ENCODE data around the gene DCST2.

The DCST2 gene

DNA sequence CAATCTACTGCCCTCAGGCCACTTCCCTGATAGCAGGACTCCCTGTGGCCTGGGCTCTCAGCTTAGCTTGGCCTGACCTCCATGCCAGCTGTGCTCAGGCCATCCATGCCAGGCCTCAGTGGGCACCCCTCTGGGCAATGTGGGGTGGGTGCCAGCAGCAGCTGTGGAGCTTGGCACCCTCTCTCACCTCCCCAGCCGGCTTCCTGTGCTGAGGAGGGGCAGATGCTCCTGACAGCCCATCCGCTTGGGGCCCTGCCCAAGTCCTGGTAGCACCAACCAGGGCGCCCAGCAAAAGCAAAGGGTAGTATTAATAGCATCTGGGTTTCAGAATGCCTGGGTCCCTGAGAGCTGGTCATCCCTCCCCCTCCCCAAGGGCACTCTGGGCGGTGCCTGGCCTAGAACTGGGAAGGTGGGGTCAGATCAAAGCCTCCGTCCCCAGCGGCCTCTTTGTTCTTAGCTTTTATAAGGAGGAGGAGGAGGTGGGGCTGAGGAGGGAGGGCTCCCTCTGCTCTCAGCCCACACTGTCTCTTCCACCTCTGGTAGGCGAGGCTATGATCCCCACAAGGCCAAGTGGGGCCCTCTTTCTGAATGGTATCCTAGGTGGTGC, 36.1 kb upstream of the DCST2 start:
- no peak for DNase-seq (ENCODE audit: low spot score)

DNA sequence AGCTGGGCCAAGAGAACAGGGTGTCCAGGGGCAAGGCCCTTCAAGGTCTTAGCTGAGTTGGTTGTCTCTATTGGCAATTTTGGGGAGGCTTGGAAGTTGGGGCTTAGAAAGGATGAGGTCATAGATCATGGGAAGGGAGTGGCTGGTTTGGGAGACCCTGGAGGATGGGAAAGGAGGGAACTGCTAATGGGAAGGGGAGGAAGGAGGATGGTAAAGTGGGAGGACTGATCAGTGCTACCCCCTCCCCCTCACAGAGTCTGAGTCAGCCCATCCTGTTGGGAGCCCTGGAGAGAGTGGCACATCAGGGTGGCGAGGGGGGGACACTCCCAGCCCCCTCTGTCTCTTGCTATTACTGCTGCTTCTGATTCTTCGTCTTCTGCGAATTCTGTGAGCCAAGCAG, 35.0 kb upstream of the DCST2 start:
- DNase-seq (ENCODE audit: low spot score): no peak

DNA sequence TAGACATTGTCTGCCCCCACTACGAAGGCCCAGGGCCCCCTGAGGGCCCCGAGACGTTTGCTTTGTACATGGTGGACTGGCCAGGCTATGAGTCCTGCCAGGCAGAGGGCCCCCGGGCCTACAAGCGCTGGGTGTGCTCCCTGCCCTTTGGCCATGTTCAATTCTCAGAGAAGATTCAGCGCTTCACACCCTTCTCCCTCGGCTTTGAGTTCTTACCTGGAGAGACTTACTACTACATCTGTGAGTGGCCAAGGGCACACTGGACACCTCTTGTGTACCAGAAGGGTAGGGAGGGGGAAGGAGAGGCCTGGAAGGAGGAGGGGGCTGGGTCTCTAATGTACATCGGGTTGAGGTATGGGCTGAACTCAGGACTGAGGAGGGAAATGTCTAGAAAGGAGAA, 33.2 kb upstream of the DCST2 start:
- DNase-seq (ENCODE audit: low spot score): no peak

DNA sequence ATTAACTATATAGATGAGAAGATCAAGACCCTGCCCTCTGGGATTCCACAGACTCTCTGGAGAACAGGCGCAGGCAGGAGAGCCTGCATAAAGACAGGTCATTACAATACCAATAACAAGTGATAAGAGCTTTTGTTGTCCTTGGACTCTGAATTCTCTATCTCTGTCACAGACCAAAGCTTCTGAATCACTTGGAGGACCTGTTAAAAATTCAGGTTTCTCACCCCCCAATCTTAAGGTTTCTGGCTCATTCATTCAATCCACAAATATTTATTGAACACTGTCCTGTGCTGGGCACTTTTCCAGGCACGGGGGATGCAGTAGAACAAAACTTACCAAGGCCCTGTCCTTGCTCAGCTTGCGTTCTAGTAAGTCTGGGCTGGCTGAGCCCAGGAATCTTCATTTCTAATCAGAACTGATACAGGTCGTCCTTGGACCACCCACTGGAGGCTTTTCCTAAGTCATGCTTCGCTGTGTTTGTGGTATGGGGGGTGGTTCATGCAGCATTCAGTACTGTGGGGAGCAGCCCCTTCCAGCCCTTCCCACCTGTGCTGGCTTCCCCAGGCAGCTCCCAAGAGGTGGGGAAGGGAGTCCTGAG, 31.4 kb upstream of the DCST2 start:
- no peak for DNase-seq (ENCODE audit: low spot score)

DNA sequence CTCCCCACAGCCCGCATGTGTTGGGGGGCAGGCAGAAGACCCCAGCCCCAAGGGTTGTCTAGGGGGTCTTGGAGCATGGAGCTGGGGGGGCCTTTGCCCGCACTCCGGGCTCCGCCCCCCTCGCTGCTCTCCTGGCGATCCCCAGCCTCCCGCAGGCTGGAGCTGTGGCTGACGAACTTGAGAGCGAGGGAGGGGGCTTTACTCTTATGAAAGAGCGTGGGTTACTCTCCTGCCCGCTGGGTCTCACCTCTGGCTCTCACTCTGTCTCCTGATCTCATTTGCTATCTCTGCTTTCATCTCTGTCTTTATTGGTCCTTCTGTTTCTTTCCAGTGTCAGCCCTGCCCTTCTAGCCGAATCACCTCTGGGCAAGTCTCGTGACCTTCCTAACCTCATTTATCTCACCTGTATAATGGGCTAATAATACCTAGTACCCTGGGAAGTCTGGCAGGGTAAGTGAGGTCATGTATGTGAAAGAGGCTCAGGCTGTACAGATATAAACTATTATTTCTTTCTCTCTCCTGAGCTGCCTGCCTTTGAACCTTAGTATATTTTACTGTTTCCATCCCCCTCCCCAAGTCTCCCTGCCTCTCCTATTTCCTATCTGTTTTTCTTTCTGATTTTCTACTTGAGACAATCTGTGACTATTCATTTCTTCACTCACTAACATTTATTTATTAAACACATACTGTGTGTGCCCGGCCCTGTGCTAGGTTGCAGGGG, 30.7 kb upstream of the DCST2 start:
- peak; percentile 78 for DNase-seq (ENCODE audit: low spot score)

DNA sequence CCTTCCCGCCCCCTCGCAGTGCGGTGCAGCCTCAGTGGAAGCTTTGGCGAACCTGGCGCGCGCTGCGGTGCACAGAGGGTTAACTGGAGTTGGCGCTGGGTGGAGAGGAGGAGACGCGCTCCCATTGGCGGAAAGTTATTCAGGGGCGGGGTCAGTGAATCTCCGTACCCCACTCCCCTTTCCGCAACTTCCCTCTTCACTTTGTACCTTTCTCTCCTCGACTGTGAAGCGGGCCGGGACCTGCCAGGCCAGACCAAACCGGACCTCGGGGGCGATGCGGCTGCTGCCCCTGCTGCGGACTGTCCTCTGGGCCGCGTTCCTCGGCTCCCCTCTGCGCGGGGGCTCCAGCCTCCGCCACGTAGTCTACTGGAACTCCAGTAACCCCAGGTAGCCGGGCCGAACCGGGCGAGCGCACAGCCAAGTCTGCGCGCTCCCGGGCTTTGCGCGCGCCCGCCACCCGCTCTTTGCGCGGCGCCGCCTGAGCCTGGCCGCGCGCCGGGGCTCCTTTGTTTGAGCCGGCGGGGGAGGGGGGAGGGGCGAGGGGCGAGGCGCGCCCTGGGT, 30.0 kb upstream of the DCST2 start, which contains the start of gene EFNA4:
EFNA4 (plus strand) TSS at position 191 of the 561 bp plus-strand sequence; CDS start at position 275, 84 bp downstream.
- peak; percentile 96 for DNase-seq (ENCODE audit: low spot score)

DNA sequence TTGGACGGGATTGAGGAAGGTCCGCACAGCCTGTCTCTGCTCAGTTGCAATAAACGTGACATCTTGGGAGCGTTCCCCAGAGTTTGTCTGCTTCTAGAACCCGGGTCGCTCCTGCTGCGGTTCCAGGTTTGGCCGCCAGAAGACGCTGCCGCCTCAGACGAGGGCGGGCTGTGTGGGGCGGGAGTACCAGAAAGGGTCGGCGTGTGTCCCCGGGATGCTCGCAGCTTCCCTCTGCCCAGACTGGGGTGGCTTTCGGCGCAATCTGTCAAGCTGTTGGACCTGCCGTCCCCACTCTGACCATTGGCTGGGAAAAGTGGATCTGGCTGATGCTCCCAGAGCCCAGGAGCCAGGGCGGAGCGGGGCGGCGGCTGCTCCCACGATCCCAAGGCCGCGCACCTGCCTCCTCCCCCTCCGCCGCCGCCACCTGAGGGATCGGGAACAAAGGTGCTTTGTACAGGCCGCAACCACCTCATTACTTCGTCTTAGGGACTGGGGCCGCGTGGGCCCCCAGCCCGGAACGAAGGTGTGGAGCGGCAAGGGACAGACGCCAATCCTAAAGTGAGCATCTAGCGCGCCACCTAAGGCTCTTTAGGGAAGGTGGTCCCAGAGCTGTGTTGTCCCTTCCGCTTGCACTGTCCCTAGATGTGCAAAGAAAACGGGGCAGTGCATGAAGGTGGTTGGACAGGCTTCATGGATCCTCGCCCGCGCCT, 29.3 kb upstream of the DCST2 start:
- peak; percentile 90 for DNase-seq (ENCODE audit: low spot score)

DNA sequence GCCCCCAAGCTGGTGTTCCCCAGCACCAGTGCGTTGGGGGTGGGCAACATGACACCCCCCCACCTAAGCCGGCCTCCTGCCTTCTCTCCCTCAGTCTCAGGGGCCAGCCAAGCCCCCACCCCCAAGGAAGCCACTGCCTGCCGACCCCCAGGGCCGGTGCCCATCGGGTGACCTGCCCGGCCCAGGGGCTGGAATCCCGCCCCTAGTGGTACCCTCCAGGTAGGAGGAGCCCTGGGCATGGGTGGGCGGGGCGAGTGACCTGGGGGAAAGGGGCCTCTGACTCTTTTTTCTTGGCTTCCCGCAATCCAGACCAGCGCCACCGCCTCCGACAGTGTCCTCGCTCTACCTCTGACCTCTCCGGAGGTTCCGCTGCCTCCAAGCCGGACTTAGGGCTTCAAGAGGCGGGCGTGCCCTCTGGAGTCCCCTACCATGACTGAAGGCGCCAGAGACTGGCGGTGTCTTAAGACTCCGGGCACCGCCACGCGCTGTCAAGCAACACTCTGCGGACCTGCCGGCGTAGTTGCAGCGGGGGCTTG, 28.6 kb upstream of the DCST2 start:
- peak; percentile 65 for DNase-seq (ENCODE audit: low spot score)

DNA sequence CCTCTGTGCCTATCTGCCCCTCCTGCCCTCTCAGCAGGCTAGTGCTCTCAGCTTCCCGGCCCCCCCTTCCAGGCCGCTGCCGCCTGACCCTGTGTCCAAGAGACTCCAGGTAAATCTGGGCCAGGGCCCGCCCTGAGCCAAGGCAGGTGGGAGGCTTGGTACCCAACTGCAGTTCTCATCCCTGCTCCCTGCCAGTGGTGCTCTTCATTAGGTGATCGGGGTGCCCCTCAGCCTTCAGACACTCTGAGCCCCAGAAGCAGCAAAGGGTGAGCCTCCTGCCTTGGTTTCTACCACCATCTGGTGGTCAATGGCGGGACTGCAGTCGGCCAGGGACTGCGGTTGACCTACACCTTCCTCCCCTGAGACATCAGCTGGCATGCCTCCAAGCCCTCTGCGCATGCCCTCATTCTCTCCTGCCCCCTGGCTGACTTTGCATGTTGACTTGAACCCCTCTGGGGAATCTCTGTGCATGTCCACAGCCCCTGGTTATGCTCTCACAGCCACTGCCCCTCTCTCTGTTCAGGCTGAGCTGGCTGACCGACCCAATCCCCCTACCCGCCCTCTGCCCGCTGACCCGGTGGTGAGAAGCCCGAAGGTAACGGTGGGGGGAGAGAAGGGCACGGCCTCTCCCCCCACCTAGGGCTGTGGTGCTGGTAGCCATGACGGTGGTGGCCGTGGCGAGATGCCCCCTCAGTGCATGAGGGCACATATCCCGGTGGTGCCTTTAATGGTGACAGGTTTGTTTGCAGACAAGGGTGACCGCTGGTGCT, 28.0 kb upstream of the DCST2 start:
- peak; percentile 100 for DNase-seq (ENCODE audit: low spot score)

DNA sequence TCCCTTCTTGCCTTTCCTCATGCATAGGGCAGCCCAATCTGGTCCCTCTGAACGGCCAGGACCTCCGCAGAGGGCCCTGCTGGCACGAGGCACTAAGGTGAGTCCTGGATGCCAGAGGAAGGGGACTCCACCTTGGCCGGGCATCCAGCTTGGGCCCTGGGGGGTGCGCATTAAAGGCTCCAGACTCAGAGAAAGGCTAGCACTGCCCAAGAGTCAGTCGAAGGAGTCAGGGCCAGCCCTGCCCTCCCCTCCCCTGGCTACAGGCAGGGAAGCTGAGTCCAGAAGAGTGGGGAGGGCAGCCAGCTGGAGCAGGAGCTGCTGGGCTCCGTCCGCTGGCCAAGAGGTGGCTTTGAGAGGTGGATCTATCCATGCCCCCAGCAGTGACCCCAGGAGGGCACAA, 27.2 kb upstream of the DCST2 start:
- no peak for DNase-seq (ENCODE audit: low spot score)

DNA sequence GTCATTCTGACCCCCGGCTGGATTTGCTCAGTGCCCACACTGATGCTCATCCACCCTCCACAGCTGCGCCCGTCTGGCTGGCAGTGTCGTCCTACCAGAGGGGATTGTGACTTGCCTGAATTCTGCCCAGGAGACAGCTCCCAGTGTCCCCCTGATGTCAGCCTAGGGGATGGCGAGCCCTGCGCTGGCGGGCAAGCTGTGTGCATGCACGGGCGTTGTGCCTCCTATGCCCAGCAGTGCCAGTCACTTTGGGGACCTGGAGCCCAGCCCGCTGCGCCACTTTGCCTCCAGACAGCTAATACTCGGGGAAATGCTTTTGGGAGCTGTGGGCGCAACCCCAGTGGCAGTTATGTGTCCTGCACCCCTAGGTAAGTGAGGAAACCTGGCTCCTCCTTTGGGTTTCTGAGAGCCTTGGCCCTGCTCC, 24.2 kb upstream of the DCST2 start:
- no peak for DNase-seq (ENCODE audit: low spot score)

DNA sequence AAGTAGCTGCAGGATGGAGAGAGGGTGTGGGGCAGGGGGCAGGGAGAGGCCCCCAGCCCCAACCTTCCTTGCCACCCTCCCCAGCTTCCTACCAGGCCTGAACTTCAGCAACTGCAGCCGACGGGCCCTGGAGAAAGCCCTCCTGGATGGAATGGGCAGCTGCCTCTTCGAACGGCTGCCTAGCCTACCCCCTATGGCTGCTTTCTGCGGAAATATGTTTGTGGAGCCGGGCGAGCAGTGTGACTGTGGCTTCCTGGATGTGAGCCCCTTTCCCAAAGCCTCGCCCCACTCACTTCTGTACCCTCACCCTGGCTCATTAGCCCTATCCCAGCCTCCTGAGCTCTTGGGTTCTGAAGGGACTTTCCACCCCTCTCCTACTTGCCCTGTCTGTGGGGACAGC, 23.5 kb upstream of the DCST2 start:
- DNase-seq (ENCODE audit: low spot score): no peak

DNA sequence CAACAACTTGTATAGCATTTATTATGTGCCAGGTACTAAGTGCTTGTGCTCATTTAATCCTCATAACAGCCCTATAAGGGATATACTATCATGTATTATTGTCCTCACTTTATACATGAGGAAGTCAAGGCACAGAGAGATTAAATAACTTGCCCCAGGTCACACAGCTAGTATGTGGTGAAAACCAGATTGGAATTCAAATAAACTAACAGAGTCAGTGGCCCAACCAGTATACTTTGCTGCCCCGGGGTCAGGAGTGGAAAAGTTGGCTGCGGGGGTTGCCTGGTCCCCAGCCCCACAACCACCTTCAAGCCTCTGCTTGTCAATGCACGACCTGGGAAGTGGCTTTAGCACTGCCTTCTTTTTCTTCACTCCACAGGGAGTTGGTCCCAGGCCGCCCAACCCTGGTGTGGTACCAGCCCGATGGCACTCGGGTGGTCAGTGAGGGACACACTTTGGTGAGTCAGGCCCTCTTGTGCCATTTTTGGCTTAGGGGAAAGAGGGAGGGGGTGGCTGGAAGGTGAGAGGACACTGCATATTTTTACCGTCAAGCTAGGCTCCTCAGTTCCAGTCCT, 20.0 kb upstream of the DCST2 start:
- DNase-seq (ENCODE audit: low spot score): no peak

DNA sequence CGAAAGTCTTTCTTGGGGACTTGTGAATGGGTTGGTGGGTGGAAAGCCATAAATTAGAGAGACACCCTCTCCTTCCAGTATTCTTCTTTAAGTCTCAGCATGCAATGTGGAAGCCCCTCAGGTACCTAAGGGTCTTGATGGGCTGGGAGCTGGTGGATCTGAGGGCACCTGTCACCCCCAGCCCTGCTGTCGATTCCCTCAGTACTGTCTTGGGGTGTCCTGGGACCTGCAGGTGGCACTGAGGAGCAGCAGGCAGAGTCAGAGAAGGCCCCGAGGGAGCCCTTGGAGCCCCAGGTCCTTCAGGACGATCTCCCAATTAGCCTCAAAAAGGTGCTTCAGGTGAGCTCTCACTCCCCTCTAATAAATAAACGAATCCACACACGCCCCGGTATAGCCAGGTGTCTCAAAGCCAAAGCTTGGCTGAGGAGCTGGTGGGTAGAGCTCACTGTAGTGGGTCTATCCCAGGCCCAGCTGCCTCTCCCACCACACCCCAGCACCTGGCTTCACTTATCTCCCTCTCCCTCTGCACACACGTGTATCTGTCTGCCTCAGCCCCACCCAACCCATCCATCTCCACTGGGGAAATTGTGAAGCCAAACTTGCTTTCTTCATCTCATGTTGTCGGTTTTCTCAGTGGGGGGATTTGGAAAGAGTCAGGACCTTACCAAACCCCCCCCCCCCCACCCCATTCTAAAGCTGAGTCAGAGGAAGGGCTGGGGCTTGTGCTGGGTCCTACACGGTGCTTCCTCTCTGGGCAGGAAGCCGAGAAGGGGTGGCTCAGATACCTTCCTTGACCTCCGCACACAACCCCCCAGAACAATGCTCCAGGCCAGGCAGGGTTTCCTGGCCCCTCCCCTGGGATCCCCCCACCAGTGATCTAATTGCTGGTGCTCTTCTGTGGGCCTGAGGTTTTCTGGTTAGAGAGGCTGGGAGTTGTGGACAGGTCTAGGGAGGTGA, 19.1 kb upstream of the DCST2 start:
- peak; percentile 62 for DNase-seq (ENCODE audit: low spot score)

DNA sequence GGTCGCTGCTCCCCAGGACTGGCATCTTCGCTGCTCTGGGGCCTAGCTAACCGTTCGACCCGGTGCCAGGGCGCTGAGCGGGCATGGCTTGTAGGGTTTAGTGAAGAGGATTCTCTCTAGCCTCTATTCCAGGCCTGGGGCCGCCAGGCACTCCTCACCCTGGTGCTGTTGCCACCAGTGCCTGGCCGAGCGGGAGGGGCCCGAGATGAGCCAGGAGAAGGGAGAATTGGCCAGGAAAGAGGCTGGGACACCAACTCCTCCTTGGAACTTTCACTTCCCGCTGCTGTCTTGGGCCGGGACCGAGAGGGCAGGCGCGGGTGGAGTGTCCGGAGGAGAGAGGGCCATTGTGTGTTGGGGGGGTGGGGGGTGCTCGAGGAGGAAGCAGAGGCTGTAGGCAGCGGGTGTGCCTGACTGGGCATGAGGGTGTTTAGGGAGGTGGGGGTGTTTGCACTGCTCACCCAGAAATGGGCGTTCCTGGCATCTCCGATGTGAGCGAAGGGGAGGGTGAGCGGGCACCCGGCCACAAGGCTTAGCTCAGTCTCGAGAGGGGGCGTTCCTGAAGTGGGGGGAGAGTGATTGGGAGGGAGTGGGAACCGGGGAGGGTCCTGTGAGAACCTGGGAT, 18.3 kb upstream of the DCST2 start:
- peak; percentile 58 for DNase-seq (ENCODE audit: low spot score)

DNA sequence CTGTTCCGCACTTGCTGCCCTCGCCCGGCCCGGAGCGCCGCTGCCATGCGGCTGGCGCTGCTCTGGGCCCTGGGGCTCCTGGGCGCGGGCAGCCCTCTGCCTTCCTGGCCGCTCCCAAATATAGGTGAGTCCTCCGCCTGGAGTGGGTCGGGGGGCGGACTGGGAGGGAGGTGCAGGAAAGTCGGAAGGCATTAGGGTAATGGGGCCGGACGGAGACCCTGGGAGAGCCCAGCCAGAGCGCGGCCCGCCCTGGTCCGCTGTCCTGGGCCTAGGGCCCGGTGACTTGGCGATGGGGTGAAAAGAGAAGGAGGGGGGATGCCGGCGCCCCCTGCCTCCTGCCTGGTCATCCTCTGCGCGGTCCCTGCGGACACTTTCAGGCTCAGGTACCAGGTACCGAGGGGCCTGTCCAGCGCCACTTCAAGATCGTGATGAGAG, 17.8 kb upstream of the DCST2 start:
- no peak for DNase-seq (ENCODE audit: low spot score)

DNA sequence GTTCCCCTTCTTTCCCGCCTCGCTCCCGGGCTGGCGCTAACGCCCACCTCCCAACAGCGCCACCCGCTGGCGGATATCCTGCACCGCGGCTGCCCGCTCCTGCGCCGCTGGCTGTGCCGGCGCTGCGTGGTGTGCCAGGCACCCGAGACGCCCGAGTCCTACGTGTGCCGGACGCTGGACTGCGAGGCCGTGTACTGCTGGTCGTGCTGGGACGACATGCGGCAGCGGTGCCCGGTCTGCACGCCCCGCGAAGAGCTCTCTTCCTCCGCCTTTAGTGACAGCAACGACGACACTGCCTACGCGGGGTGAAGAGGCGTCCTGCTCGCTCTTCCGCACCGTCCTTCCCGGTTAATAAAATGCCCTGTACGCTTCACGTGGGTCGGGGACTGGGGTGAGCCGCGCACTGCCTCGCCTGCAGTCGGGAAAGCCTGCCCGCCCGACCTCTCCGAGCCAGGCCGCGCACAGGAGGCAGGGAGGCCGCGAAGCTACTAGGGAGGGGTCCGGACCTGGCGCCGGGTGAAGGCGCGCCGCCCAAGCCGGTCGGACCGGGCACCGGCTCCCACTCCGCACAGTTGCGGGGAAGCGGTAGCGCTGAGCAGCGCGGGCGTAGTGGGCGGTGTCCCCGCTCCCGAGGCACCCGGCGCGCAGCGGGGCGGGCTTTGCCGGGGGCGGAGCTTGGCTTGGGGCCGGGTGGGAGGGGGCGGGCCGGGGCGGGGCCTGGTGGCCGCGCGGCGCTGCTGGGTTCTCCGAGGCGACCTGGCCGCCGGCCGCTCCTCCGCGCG, 17.2 kb upstream of the DCST2 start, which contains the start of gene ADAM15:
ADAM15 (plus strand) TSS at position 757 of the 782 bp plus-strand sequence. CDS start 71 bp downstream, outside the sequence.
- peak; percentile 87 for DNase-seq (ENCODE audit: low spot score)
